Inferior parietal cortex (tissue), 1 donor: ENCODE results near the gene SMC6.

Source experiments
- DNase-seq: peaks from one replicate; pipeline ENCODE4 v3.0.0-alpha.2; 2016; ENCODE audit errors: extremely low spot score

The SMC6 gene

GRCh38 chr2:17718689-17719088 lies 34.9 kb downstream of the SMC6 start:
- no peak for DNase-seq

GRCh38 chr2:17717666-17718065 lies 35.9 kb downstream of the SMC6 start:
- no peak for DNase-seq

GRCh38 chr2:17713291-17713690 lies 40.3 kb downstream of the SMC6 start:
- DNase-seq = peak; percentile 34

- no peak for DNase-seq
Measured at GRCh38 chr2:17710547-17711248, 42.9 kb downstream of the SMC6 start.

- no peak for DNase-seq
Measured at GRCh38 chr2:17709897-17710296, 43.7 kb downstream of the SMC6 start.

GRCh38 chr2:17708501-17708900 lies 45.1 kb downstream of the SMC6 start:
- DNase-seq = no peak

GRCh38 chr2:17706845-17707244 lies 46.8 kb downstream of the SMC6 start:
- DNase-seq = no peak

GRCh38 chr2:17690776-17691175 lies 62.8 kb downstream of the SMC6 start:
- no peak for DNase-seq

GRCh38 chr2:17689010-17689409 lies 64.6 kb downstream of the SMC6 start:
- no peak for DNase-seq

- DNase-seq = no peak
Measured at GRCh38 chr2:17688600-17688999, 65.0 kb downstream of the SMC6 start.

GRCh38 chr2:17683981-17684380 lies 69.6 kb downstream of the SMC6 start:
- DNase-seq = no peak

- no peak for DNase-seq
Measured at GRCh38 chr2:17682098-17682857, 71.3 kb downstream of the SMC6 start.

GRCh38 chr2:17680119-17680518 lies 73.5 kb downstream of the SMC6 start:
- DNase-seq = no peak

- DNase-seq = no peak
Measured at GRCh38 chr2:17674817-17675216, 78.8 kb downstream of the SMC6 start.

- DNase-seq = no peak
Measured at GRCh38 chr2:17672583-17673317, 80.9 kb downstream of the SMC6 start.

- no peak for DNase-seq
Measured at GRCh38 chr2:17667898-17668297, 85.7 kb downstream of the SMC6 start.

- DNase-seq = no peak
Measured at GRCh38 chr2:17664534-17664933, 89.1 kb downstream of the SMC6 start.

GRCh38 chr2:17662723-17663122 lies 90.9 kb downstream of the SMC6 start:
- DNase-seq = no peak

- DNase-seq = no peak
Measured at GRCh38 chr2:17661460-17661859, 92.2 kb downstream of the SMC6 start.

- DNase-seq = no peak
Measured at GRCh38 chr2:17660219-17660618, 93.4 kb downstream of the SMC6 start.

- no peak for DNase-seq
Measured at GRCh38 chr2:17658251-17658843, 95.3 kb downstream of the SMC6 start.

GRCh38 chr2:17657759-17658158 lies 95.9 kb downstream of the SMC6 start:
- no peak for DNase-seq
